Fibroblast of skin of right biceps (primary cell): Measurements from ENCODE around the gene RABEP1.

ENCODE experiments used
- DNase-seq: peaks from one replicate; pipeline ENCODE4 v3.0.0-alpha.2; 2013

RABEP1 gene

DNA sequence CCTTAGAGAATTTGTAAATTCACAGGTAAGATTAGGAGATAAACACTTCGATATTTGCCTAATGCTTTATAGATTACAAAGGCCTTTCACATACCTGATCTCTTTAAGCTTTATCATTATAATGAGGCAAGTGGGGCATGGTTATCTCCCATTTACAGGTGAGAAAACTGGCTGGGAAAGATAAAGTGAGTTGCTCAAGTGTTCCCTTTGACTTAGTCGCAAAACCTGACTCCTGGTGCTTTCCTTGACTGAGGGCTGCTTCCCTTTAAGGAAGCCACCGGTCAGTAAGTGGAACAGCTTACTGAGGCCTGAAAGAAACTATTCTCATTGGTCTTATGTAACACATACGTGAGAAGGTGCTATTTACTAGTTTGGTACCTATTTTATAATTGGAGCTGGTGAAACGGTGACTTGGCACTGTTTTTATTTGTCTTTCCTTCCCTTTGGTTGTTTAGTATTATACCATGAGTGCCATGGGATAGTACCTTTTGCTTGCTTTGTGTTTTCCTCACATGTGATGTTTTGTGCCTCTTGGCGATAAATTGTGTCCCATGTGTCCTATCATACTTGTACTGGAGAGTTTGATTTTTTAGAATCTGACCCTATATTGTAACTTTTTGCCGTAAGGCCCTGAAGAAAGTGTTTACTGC is 80.2 kb downstream of the RABEP1 start:
- DNase-seq = no peak

DNA sequence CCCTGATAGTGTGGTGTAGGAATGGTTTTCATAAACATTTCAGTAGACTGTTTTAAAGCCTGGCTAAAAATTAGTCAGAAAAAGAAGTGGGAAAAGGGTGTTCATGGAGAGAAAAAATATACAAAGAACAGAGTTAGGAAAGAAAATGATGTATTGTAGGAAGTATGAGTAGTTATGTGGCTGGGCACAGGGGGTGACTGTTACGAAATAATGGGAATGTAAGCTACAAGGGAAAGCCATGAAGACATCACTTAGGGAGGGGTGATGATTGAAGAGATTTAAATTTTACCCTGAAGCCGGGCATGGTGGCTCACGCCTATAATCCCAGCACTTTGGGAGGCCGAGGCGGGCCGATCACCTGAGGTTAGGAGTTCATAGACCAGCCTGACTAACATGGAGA is 82.1 kb downstream of the RABEP1 start:
- DNase-seq = peak; percentile 40

DNA sequence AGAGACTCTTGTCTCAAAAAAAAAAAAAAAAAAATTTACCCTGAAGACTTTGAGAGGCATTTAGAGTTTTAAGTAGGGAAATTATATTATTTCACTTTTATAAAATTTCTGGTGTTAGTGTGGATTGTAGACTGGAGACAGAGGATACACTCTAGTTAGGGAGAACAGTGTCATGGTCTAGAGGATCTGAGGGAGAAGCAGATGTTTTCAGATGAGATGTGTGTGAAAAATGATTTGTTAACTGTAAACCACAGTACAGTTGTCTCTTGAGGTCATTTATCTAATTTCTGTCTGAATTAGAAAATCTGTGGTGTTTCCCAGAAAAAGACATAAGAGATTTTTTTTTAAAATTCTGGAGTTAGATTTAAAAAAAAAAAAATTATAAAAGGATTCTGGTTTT is 82.6 kb downstream of the RABEP1 start:
- no peak for DNase-seq

DNA sequence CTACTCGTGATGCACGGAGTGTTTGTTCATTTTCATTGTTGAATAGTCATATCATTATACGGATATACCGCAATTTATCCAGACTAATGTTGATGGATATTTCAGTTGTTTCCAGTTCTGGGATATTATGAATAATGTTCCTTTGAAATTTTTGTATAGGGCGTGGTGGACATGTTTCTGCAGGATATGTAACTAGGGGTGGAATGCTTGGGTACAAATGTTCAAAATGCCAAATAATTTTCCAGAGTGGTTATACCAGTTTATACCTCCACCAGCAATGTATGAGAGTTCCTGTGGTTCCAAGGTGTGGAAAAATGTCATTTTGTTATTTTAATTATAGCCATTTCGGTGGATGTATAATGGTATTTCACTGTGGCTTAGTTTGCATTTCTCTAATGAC is 83.7 kb downstream of the RABEP1 start:
- no peak for DNase-seq

DNA sequence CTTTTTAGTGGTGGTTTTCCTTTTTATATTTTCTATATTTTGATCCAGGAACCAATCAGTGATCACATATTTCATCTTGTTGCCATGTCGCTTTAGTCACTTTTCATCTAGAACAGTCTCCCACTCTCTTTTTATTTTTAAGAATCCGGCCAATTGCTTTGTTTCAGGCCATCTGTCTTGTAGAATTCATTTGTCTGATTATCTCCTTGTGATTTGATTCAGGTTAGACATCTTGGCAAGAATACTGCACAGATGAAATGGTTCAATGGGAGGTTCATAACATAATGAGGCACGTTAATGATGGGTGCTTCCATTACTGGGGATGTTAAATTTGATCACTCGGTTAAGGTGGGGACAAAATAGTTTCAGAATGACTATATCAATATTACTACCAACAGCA is 88.3 kb downstream of the RABEP1 start:
- DNase-seq = no peak

DNA sequence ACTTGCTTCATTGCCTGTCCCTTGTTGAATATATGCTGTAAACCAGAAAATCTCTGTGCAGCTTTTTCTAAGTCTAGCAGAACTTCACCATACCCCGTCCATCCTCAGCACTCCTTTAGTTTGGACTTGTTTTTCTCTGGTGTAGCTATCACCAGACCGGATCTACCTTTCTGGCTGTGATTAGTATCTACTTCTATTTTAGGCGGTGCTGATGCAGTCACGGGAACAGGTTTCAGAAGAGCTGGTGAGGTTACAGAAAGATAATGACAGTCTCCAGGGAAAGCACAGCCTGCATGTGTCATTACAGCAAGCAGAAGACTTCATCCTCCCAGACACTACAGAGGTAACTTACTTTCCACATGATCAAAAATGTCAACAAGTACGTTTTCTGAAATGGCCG is 91.0 kb downstream of the RABEP1 start:
- DNase-seq = no peak

DNA sequence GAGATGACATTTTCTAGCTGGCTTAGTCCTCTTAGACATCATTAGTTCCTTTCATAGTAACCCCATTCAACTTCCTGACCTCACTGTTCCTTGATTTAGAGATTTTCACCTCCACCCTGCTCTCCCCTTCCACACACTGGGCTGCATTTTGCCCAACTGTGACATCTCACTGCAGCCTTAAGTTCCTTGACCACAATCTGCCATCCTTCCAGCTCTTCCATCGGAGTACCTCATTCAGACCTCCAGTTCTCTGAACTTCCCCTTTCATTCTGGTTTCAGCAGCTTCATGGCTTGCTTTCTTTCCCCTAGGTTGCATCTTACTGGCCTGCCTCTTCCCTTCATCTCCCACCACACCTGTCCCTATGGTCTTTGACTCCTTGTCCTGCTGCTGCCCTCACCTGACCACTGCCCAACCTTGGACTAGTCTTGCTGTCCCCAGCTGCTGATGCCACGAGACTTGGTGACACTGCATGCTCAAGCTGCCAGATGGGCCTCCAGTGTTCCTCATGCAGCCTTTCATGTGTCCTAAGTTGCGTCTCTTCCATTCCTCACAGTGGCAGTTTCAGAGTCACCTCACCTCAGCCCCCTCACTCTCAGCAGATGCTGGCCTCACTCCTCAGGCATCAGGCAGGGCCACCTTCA is 96.6 kb downstream of the RABEP1 start:
- DNase-seq = no peak

DNA sequence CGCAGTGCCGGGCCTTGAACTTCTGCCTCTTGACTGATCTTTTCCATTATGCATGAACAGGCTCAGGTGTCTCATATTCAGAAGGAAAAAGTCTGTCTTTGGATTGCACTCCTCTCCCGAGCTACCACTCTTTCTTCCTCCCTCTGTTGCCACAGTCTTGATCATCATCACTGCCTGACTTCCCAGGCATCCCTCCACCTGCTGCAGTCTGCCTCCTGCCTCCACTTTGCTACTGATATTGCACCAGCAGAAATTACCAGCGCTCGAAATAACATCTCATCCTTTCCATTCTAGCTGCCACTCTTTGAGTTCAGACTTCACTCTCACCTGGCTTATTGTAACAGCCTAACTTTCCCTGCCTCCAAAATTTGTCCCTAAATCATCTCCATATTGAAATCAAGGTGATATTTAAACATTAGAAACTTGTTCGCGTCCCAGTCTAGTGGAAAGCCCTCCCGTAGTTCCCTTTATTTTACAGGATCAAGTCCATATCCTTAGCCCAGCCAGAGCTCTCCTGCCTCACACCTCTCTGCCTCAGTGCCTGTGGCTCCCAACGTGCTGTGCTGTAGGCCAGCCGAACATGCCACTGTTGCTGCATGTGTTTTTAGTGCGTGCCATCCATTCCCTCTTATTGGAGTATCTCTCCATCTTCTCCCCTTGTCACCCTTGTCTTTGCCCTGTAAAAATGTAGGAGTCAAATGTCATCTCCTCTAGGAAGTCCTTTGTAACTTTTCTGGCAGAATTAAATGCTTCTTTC is 97.4 kb downstream of the RABEP1 start:
- DNase-seq = no peak

DNA sequence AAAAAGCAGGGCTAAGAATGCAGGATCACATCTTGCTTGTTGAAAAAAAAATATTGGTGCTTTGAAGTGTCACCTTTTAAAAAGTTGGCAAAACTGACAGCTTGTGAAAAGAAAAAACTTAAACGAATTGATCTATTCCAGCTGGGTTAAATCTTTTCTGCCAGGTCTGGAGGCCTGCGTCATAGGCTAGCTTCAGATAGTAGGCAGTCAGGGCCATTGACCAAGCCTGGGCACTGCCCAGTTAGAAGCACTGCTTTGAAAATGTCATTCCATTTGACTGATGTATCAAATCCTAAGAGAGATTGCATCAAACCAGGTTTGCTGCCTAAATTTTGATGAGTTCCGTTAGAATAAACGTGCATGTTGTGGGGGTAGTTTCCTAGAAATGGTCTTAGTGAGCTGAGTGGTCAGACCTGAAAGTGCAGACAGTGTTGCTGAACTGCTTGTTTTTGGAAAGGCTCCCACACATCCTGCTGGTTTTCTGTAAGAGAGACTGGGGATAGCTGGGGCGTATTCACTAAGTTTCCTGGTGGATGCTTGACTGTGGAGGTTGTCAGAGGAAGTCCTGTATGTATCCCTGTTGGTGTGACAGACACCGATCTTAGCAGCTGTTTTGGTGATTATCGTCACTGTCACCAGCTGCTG is 98.5 kb downstream of the RABEP1 start:
- no peak for DNase-seq

DNA sequence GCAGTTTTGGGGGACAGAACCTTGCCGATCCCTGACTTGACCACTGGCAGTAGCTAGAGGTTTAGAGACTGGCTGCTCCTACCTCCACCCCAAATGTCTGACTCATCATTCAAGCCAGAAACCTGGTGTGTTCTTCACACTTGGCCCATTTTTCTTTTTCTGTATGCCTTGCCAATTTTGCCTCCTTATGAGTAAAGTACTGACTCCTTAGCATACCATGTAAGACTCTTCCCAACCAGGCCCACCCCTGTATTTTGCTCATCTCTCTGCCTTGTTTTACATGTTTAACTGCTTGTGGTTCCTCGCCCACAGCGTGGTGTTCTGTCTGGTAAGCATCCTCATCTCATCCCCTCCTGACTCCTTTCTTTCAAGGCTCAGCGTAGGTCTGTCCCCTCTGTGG is 99.5 kb downstream of the RABEP1 start:
- peak; percentile 15 for DNase-seq

DNA sequence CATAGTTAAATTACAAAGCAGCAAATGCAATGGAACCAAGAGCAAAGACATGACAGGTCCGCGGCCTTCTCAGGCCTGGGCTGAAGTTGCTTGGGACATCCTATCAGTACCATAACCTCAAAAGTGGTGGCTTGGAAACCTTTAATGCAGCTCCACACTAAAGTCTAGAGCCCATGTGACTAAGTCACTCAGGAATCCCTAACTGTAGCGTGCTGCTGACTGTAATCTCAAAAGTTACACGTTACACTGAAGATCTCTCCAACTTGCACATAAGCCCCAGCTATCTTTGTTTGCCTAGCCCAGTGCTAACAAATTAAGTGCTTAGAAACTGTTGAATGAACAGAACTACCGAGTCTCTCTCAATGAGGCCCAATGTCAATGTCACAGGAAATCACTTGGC is 109.6 kb downstream of the RABEP1 start:
- no peak for DNase-seq

DNA sequence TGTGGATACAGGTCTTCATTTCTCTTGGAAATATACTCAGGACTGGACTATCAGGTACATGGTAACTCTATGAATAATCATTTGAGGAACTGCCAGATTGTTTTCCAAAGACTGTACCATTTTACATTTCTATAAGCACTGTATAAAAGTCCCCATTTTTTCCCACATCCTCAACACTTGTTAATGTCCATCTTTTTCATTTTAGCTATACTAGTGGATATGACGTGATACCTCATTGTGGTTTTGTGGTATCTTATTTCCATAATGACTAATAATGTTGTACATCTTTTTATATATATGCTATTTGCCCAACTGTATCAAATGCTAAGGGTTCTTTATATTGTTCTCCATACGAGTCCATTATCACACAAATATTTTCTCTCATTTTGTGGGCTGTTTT is 114.5 kb downstream of the RABEP1 start:
- no peak for DNase-seq

DNA sequence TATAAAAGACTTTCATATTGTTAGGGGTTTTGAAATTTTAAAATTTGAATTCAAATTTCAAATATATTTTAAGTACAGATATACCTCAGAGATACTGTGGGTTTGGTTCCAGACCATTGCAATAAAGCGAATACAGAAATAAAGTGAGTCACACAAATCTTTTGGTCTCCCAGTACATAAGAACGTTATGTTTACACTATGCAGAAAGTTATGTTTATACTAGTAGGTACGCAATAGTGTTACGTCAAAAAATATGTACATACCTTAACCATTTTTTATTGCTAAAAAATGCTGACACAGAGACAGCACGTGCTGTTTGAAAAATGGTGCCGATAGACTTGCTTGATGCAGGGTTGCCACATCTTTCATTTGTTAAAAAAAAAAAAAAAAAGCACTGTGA is 117.7 kb downstream of the RABEP1 start:
- DNase-seq = no peak

DNA sequence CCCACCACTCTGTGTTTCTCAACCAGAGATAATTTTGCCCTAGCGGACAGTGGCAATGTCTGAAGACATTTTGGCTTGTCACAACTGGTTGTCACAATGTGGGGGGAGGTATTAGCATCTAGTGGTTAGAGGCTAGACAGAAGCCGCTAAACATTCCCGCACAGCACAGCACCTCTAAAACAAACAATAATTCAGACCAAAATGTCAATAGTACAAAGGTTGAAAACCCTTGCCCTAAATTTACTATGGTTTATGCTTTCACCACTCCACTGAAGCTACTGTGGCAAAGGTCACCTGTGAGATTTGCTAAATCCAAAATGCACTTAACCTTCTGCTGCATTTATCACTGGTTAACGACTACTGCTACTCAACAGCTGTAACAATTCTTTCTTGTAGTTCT is 123.3 kb downstream of the RABEP1 start:
- no peak for DNase-seq

DNA sequence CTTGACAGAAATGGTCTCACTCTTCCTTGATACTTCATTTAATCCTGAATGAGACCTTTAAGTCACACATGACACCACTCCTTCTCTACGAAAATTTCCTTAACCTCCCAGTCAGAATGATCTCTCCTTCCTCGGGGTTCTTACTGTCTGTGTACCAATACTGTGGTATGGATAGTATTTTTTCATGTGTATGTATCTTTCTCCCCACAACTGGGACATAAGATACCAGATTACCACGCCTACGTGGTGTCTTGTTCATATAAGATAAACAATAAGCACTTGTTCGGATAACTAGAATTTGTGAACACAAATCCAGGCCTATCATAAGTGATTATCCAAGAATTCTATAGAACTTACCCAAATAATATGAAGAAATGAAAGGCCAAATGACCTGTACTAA is 126.1 kb downstream of the RABEP1 start:
- DNase-seq = no peak

DNA sequence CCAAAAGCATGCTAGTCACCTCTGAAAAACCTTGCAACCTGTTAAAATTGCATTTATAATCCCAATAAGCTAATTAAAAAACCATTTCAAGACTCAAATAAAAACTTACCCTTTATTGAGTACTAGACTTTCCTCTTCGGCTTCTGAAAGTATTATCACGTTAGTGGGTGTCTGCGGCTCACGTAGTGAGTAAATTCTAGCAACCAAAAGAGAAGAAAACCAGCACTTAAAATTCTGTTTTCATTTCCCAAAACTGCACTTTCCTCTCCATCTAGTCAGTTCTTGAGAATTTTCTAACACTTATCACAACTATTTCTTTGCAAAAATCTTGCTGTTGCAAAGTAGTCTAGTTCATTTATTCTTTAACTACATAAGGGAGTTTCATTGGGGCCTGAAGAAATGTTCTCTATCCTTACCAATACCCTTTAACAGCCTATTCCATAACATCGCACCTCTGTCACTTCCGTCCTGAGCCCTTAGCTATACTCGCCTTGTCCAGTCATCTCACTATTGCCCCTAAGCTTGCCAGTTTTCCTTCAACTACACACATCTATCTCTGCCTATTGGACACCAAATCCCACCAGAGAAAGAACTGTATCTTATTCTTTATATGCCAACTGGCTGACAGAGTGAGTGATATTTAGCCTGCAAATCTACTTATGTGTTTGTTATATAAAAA is 128.6 kb downstream of the RABEP1 start:
- DNase-seq = no peak

DNA sequence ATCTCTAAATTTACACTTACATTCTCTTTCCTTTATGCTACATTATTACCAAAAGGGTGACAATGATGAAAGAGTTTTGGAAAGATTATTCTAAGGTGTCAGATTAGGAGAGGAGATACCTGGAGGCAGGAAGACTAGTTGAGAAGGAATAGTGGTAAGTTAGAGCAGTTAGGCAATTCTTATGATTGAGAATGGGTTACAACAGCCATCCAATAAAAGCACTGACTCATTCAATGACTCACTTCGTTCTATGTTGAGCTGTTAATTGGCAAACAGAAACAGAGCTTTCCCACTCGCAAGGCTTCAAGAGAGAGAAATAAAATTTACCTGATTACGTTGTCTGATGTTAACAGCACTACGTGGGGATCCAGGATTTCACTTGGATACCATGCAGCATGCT is 131.6 kb downstream of the RABEP1 start:
- DNase-seq = peak; percentile 85

DNA sequence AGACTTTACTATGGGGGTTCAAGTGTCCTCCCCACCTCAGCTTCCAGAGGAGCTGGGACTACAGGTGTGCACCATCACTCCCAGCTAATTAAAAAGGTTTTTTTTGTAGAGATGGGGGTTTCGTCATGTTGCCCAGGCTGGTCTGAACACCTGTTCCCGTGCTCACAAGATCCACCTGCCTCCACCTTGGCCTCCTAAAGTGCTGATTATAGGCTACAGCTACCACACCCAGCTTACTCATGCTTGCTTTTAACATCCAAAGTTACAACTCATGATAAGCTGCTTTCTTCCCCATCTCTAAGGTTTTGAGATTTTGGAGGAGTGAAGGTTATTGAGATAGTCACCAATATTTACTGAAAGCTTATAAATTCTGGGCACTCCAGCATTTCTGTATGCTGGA is 134.8 kb downstream of the RABEP1 start:
- DNase-seq = no peak

DNA sequence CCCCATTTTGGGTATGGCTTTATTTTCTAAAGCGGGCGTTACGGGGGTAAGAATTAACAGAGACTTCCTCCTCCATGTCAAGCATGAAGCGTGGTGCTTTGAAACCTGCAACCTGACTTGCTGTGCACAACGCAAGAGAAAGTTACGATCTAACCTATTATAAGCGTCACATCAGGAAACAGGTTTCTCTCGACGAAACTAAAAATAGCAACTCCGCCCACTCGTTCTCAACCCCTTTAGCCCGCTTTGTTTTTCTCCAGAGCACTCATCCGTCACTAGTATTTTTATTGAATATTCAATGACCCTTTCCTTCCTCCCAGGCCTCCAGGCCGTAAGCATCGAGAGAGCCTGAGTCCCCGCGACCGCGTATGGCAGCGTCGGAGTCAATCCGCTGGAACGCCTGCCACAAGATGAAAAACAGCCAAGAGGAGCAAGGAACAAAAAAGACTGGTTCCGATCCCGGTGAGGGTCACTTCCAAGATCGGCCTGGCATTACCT is 136.8 kb downstream of the RABEP1 start:
- DNase-seq = peak; percentile 26

DNA sequence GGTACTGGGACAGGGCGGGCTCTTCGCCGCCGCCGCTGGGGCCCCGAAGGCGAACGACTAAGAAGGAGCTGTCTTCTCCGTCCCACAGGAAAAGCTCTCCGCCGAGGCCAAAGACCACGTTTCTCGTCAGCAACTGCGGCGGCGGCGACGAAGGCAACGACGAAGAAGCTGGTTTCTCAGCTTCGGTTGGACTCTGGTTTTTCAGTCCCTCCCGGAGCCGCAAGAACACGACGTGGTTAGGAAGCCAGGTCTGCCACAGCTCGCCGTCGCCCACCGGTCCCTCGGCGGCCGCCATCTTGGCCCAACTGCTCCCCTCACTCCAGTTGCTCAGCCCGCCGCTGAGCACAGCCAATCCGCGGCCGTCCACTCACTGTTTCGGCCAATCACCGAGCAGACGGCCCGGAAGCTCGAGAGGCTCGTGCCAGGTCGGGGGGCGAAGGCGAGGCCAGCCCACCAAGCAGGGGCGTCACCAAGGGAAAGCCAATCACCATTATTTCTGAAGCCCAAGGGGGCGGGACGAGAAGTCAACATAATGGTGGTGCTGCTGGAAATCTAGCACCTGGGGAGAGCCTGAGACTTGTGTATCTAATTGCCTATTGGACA is 137.4 kb downstream of the RABEP1 start, which contains the start of gene NUP88:
Gene NUP88, minus strand, starts transcription at position 307 of the 603 bp plus-strand sequence. Its CDS starts 12 bp downstream, at position 295.
- peak; percentile 97 for DNase-seq

DNA sequence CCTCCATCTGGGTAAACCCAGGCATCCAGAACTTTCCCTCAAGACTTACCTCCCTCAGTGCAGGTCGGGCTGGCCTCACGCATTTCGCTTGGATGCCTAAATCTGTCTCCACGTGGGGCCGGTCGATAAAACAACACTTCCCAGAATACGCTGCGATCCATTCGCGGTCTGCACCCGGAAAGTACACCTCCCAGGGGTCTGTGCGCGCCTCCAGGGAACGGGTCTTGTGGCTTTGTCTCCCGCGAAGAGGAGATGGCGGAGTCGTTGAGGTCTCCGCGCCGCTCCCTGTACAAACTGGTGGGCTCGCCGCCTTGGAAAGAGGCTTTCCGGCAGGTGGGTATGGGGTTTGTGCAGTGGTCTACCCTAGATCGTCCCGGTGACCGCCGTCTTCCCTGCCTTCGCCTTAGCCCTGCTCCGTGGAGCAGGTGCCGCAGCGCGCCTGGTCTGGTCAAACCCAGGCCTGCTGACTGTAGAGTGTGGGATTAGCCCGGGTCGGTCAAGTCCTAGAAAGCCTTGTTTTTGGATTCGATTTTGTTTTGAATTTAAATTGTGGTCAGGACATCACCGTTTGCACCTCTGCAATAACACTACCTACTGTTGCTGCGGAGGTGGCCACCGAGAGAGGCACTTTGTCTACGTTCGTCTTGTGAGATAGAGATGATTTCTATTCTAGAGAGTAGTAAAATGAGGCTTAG is 138.0 kb downstream of the RABEP1 start, which contains the start of gene RPAIN:
Gene RPAIN, plus strand, starts transcription at position 224 of the 695 bp plus-strand sequence. Its CDS starts 29 bp downstream, at position 253.
- peak; percentile 86 for DNase-seq

DNA sequence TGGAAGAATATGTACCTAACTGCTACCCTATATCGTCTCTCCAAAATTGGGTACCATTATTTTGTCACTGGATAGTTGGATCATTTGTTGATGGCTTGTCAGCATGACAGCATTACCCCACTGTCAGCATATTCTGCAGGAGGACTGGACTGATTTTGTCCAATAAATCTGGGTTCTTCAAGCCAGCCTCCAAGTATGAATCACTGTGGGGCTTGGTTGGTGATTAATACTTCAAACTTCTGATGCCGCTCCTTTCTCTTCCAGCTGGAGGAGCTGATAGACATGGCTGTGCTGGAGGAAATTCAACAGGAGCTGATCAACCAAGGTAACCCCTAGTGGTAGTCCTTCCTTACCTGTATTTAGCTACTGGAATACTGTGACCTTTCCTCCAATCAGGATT is 140.4 kb downstream of the RABEP1 start:
- peak; percentile 79 for DNase-seq
